Measurements from ENCODE around the gene IL3RA. TPM values are rescaled to one million over a fixed set of nuclear protein-coding genes. Genes with fewer than 3 reads are reported as not detected.

The IL3RA gene
- total and polyA plus RNA-seq, 2 experiments from 2014 or later: 0.86 TPM; not detected in 1

DNA sequence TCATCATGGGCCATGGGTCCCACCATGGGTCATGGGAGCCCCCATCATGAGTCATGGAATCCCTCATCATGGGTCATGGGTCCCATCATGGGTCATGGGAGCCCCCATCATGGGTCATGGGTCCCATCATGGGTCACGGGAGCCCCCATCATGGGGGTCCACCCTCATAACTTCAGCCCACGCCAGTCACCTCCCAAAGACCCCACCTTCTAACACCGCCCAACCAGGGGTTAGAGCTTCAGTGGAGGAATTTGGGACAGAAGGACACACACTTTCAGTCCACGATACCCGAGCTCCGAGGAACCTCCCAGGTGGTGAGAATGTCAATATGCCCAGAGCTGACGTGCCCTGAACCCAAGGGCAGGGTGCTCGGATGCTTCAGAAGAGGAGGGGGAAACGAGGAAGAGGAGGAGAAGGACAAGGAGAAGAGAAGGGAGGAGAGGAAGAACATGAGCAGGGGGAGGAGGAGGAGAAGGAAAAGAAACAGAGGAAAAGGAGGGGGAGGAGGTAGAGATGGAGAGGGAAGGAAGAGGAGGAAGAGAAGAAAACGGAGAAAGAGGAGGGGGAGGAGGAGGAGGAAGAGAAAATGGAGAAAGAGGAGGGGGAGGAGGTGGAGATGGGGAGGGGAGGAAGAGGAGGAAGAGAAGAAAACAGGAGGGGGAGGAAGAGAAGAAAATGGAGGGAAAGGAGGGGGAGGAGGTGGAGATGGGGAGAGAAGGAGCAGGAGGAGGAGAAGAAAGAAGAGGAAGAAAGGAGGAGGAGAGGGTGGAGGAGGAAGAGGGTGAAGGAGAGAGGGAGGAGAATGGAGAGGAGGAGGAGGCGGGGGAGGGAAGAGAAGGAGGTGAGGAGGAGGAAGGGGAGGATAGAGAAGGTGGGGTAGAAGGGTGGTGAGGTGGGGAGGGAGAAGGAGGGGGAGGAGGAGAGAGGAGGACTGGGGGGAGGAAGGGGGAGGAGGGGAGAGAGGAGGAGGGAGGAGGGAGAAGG, 17.7 kb downstream of the IL3RA start:
- Histone ChIP-seq H3F3A (replicated peaks; ENCODE audit: low read depth) (peaks cover 4% of the 10 kb centered on the region; the same call in 1 of the 2 replicates), H3K36me3 (ENCODE audit: insufficient read depth) (0 out of 2 replicates have a peak, but pooled peaks cover 10% of the 10 kb centered on the region), H2AFZ (no peak overlapping the region), H3K9me2 (ENCODE audit: insufficient read depth) (no peaks in the 10 kb centered on the region), H3K4me3 (no peak overlapping the region), H4K20me1 (replicated peaks; ENCODE audit: insufficient read depth) (no peaks in the 10 kb centered on the region), H3K27me3 (ENCODE audit: insufficient read depth) (no peaks in the 10 kb centered on the region), H3K27ac (ENCODE audit: low read depth) (no peak overlapping the region), H3K4me1 (ENCODE audit: insufficient read depth) (peaks cover 8% of the 10 kb centered on the region), H3K79me2 (replicated peaks; ENCODE audit: insufficient read depth) (no peaks in the 10 kb centered on the region), H3K4me2 (no peak overlapping the region)
- no peak overlapping the region for H3K27ac Mint-ChIP-seq
- H3K27me3 Mint-ChIP-seq (ENCODE audit: insufficient read depth, low read depth, poor library complexity): peaks cover 9% of the 10 kb centered on the region
- H3K9me3 Mint-ChIP-seq: peaks cover 48% of the 10 kb centered on the region
- H3K4me1 Mint-ChIP-seq: peaks cover 9% of the 10 kb centered on the region; the same call in 2 of the 3 replicates
- TF ChIP-seq, protein P1, sequence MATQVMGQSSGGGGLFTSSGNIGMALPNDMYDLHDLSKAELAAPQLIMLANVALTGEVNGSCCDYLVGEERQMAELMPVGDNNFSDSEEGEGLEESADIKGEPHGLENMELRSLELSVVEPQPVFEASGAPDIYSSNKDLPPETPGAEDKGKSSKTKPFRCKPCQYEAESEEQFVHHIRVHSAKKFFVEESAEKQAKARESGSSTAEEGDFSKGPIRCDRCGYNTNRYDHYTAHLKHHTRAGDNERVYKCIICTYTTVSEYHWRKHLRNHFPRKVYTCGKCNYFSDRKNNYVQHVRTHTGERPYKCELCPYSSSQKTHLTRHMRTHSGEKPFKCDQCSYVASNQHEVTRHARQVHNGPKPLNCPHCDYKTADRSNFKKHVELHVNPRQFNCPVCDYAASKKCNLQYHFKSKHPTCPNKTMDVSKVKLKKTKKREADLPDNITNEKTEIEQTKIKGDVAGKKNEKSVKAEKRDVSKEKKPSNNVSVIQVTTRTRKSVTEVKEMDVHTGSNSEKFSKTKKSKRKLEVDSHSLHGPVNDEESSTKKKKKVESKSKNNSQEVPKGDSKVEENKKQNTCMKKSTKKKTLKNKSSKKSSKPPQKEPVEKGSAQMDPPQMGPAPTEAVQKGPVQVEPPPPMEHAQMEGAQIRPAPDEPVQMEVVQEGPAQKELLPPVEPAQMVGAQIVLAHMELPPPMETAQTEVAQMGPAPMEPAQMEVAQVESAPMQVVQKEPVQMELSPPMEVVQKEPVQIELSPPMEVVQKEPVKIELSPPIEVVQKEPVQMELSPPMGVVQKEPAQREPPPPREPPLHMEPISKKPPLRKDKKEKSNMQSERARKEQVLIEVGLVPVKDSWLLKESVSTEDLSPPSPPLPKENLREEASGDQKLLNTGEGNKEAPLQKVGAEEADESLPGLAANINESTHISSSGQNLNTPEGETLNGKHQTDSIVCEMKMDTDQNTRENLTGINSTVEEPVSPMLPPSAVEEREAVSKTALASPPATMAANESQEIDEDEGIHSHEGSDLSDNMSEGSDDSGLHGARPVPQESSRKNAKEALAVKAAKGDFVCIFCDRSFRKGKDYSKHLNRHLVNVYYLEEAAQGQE (IDR thresholded peaks at IDR 0.05; ENCODE audit: unreplicated experiment): no peak
- TF ChIP-seq, protein P2, sequence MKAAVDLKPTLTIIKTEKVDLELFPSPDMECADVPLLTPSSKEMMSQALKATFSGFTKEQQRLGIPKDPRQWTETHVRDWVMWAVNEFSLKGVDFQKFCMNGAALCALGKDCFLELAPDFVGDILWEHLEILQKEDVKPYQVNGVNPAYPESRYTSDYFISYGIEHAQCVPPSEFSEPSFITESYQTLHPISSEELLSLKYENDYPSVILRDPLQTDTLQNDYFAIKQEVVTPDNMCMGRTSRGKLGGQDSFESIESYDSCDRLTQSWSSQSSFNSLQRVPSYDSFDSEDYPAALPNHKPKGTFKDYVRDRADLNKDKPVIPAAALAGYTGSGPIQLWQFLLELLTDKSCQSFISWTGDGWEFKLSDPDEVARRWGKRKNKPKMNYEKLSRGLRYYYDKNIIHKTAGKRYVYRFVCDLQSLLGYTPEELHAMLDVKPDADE (IDR thresholded peaks at IDR 0.05): no peak
- TF ChIP-seq, protein P3, sequence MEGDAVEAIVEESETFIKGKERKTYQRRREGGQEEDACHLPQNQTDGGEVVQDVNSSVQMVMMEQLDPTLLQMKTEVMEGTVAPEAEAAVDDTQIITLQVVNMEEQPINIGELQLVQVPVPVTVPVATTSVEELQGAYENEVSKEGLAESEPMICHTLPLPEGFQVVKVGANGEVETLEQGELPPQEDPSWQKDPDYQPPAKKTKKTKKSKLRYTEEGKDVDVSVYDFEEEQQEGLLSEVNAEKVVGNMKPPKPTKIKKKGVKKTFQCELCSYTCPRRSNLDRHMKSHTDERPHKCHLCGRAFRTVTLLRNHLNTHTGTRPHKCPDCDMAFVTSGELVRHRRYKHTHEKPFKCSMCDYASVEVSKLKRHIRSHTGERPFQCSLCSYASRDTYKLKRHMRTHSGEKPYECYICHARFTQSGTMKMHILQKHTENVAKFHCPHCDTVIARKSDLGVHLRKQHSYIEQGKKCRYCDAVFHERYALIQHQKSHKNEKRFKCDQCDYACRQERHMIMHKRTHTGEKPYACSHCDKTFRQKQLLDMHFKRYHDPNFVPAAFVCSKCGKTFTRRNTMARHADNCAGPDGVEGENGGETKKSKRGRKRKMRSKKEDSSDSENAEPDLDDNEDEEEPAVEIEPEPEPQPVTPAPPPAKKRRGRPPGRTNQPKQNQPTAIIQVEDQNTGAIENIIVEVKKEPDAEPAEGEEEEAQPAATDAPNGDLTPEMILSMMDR (conservative IDR thresholded peaks at IDR 0.05; ENCODE audit: low read depth in 2 of 2): no peak
- TF ChIP-seq ZNF331 (CRISPR knock-in tag; IDR thresholded peaks at IDR 0.05; ENCODE audit: low read depth): no peak
- no peak for TF ChIP-seq JUNB (IDR thresholded peaks at IDR 0.05; ENCODE audit: unreplicated experiment)
- no peak for TF ChIP-seq NANOG (IDR thresholded peaks at IDR 0.05; ENCODE audit: borderline replicate concordance)
- TF ChIP-seq EZH2 (IDR thresholded peaks at IDR 0.05; ENCODE audit: low read depth, unreplicated experiment): no peak
- TF ChIP-seq, protein P4, sequence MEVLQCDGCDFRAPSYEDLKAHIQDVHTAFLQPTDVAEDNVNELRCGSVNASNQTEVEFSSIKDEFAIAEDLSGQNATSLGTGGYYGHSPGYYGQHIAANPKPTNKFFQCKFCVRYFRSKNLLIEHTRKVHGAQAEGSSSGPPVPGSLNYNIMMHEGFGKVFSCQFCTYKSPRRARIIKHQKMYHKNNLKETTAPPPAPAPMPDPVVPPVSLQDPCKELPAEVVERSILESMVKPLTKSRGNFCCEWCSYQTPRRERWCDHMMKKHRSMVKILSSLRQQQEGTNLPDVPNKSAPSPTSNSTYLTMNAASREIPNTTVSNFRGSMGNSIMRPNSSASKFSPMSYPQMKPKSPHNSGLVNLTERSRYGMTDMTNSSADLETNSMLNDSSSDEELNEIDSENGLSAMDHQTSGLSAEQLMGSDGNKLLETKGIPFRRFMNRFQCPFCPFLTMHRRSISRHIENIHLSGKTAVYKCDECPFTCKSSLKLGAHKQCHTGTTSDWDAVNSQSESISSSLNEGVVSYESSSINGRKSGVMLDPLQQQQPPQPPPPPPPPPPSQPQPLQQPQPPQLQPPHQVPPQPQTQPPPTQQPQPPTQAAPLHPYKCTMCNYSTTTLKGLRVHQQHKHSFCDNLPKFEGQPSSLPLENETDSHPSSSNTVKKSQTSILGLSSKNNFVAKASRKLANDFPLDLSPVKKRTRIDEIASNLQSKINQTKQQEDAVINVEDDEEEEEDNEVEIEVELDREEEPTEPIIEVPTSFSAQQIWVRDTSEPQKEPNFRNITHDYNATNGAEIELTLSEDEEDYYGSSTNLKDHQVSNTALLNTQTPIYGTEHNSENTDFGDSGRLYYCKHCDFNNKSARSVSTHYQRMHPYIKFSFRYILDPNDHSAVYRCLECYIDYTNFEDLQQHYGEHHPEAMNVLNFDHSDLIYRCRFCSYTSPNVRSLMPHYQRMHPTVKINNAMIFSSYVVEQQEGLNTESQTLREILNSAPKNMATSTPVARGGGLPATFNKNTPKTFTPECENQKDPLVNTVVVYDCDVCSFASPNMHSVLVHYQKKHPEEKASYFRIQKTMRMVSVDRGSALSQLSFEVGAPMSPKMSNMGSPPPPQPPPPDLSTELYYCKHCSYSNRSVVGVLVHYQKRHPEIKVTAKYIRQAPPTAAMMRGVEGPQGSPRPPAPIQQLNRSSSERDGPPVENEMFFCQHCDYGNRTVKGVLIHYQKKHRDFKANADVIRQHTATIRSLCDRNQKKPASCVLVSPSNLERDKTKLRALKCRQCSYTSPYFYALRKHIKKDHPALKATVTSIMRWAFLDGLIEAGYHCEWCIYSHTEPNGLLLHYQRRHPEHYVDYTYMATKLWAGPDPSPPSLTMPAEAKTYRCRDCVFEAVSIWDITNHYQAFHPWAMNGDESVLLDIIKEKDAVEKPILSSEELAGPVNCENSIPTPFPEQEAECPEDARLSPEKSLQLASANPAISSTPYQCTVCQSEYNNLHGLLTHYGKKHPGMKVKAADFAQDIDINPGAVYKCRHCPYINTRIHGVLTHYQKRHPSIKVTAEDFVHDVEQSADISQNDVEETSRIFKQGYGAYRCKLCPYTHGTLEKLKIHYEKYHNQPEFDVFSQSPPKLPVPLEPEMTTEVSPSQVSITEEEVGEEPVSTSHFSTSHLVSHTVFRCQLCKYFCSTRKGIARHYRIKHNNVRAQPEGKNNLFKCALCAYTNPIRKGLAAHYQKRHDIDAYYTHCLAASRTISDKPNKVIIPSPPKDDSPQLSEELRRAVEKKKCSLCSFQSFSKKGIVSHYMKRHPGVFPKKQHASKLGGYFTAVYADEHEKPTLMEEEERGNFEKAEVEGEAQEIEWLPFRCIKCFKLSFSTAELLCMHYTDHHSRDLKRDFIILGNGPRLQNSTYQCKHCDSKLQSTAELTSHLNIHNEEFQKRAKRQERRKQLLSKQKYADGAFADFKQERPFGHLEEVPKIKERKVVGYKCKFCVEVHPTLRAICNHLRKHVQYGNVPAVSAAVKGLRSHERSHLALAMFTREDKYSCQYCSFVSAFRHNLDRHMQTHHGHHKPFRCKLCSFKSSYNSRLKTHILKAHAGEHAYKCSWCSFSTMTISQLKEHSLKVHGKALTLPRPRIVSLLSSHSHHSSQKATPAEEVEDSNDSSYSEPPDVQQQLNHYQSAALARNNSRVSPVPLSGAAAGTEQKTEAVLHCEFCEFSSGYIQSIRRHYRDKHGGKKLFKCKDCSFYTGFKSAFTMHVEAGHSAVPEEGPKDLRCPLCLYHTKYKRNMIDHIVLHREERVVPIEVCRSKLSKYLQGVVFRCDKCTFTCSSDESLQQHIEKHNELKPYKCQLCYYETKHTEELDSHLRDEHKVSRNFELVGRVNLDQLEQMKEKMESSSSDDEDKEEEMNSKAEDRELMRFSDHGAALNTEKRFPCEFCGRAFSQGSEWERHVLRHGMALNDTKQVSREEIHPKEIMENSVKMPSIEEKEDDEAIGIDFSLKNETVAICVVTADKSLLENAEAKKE (CRISPR knock-in tag; IDR thresholded peaks at IDR 0.05): no peak
- TF ChIP-seq ZNF114 (CRISPR knock-in tag; IDR thresholded peaks at IDR 0.05): no peak
- no peak overlapping the region for H3K4me3 Mint-ChIP-seq
- ATAC-seq (no peak), DNase-seq (ENCODE audit: low spot score) (no peak)
- H3K36me3 Mint-ChIP-seq (ENCODE audit: low read depth): peaks cover 48% of the 10 kb centered on the region
